ENCODE data around the gene PAF1. TPM values are rescaled to one million over a fixed set of nuclear protein-coding genes. Genes with fewer than 3 reads are reported as not detected.

The PAF1 gene
- total and polyA plus RNA-seq, 2 donors from 2014 or later: 37.1 to 54.0 TPM

- Histone ChIP-seq H3K9ac (ENCODE audit: low read length in 3 of 3) (no peak overlapping the region), H3K4me1 (ENCODE audit: control insufficient read depth in 2 of 3, insufficient read depth in 2 of 3, low read depth in 1 of 3, low read length in 3 of 3) (no peaks in the 10 kb centered on the region), H3K9me3 (ENCODE audit: control insufficient read depth in 2 of 3, insufficient read depth in 1 of 3, low read length in 3 of 3) (no peaks in the 10 kb centered on the region), H3K27ac (ENCODE audit: low read depth in 2 of 2, low read length in 2 of 2) (no peak overlapping the region), H3K36me3 (ENCODE audit: control insufficient read depth in 2 of 3, insufficient read depth in 3 of 3, low read length in 3 of 3) (peaks cover 0 to 12% (median 6%) of the 10 kb centered on the region in 3 donors), H3K4me3 (ENCODE audit: low read length in 3 of 3) (no peak overlapping the region), H3K27me3 (ENCODE audit: control insufficient read depth, insufficient read depth, low read length) (no peaks in the 10 kb centered on the region)
- no peak for TF ChIP-seq CTCF (IDR thresholded peaks at IDR 0.05; ENCODE audit: borderline replicate concordance, extremely low read depth, insufficient read depth)
- DNase-seq (no peak), FAIRE-seq (no peak)
- intact Hi-C loops (cut with DNase I): no loop called here
These were observed 40.8 kb downstream of the PAF1 start for GRCh38 chr19:39350156-39350555.

- no peaks in the 10 kb centered on the region for H3K9me3 ChIP-seq (ENCODE audit: control insufficient read depth in 2 of 3, insufficient read depth in 1 of 3, low read length in 3 of 3)
- no peak for TF ChIP-seq CTCF (IDR thresholded peaks at IDR 0.05; ENCODE audit: borderline replicate concordance, extremely low read depth, insufficient read depth)
- intact Hi-C loops (cut with DNase I): no loop called here
- DNase-seq (no peak), FAIRE-seq (no peak)
- H3K4me1 ChIP-seq (ENCODE audit: control insufficient read depth in 2 of 3, insufficient read depth in 2 of 3, low read depth in 1 of 3, low read length in 3 of 3): no peaks in the 10 kb centered on the region
- H3K36me3 ChIP-seq (ENCODE audit: control insufficient read depth in 2 of 3, insufficient read depth in 3 of 3, low read length in 3 of 3): peaks cover 0 to 10% (median 4%) of the 10 kb centered on the region in 3 donors
- no peak overlapping the region for H3K27ac ChIP-seq (ENCODE audit: low read depth in 2 of 2, low read length in 2 of 2)
- no peak overlapping the region for H3K4me3 ChIP-seq (ENCODE audit: low read length in 3 of 3)
- H3K27me3 ChIP-seq (ENCODE audit: control insufficient read depth, insufficient read depth, low read length): no peaks in the 10 kb centered on the region
- H3K9ac ChIP-seq (ENCODE audit: low read length in 3 of 3): no peak overlapping the region
These were observed 41.6 kb downstream of the PAF1 start for GRCh38 chr19:39349326-39349725.

- Histone ChIP-seq H3K27ac (ENCODE audit: low read depth in 2 of 2, low read length in 2 of 2) (no peak overlapping the region), H3K4me1 (ENCODE audit: control insufficient read depth in 2 of 3, insufficient read depth in 2 of 3, low read depth in 1 of 3, low read length in 3 of 3) (peaks cover 0 to 3% (median 0%) of the 10 kb centered on the region in 3 donors), H3K36me3 (ENCODE audit: control insufficient read depth in 2 of 3, insufficient read depth in 3 of 3, low read length in 3 of 3) (peaks cover 0 to 8% (median 0%) of the 10 kb centered on the region in 3 donors), H3K27me3 (ENCODE audit: control insufficient read depth, insufficient read depth, low read length) (no peaks in the 10 kb centered on the region), H3K9me3 (ENCODE audit: control insufficient read depth in 2 of 3, insufficient read depth in 1 of 3, low read length in 3 of 3) (no peaks in the 10 kb centered on the region), H3K4me3 (ENCODE audit: low read length in 3 of 3) (no peak overlapping the region), H3K9ac (ENCODE audit: low read length in 3 of 3) (no peak overlapping the region)
- no peak for TF ChIP-seq CTCF (IDR thresholded peaks at IDR 0.05; ENCODE audit: borderline replicate concordance, extremely low read depth, insufficient read depth)
- intact Hi-C loops (cut with DNase I): no loop called here
- no peak for FAIRE-seq
- no peak for DNase-seq
These were observed 43.4 kb downstream of the PAF1 start for GRCh38 chr19:39347332-39348164.

Data from kidney (tissue), 14 donors.